Astrocyte (in vitro differentiated cells and primary cell): ENCODE results near the gene DENND4C. TPM values are rescaled to one million over a fixed set of nuclear protein-coding genes. Genes with fewer than 3 reads are reported as not detected.

Experiments
- DNase-seq: peaks from one replicate; pipeline ENCODE4 v3.0.0-alpha.2; 2010; ENCODE audit warnings: low read depth
- FAIRE-seq: peaks from 2 replicates; lab custom pipeline; 2011; peaks lifted over from hg19 to GRCh38; lab: Jason Lieb, UNC
- H2AFZ ChIP-seq: 2 replicates; pipeline ENCODE4 v1.6.0; 2012; ENCODE audit warnings: low read depth, low read length, inconsistent platforms
- H3K27ac ChIP-seq: 2 replicates; pipeline ENCODE4 v1.5.1; 2011; ENCODE audit warnings: low read depth, low read length, inconsistent platforms
- H3K27me3 ChIP-seq: 2 replicates; pipeline ENCODE4 v1.6.0; 2011; ENCODE audit warnings: low read length, inconsistent platforms; ENCODE audit not compliant: insufficient read depth
- H3K36me3 ChIP-seq: 2 replicates; pipeline ENCODE4 v1.5.1; 2011; ENCODE audit warnings: low read length, inconsistent platforms; ENCODE audit not compliant: insufficient read depth
- H3K4me1 ChIP-seq: 2 replicates; pipeline ENCODE4 v1.5.1; 2011; ENCODE audit warnings: low read length, inconsistent platforms; ENCODE audit not compliant: insufficient read depth
- H3K4me2 ChIP-seq: 2 replicates; pipeline ENCODE4 v1.6.0; 2012; ENCODE audit warnings: low read length, inconsistent platforms
- H3K4me3 ChIP-seq: 2 replicates; pipeline ENCODE4 v1.5.1; 2011; ENCODE audit warnings: low read depth, mild to moderate bottlenecking, low read length, inconsistent platforms; ENCODE audit not compliant: insufficient read depth
- H3K79me2 ChIP-seq: 2 replicates; pipeline ENCODE4 v1.6.0; 2012; ENCODE audit warnings: mild to moderate bottlenecking, low read length, inconsistent platforms; ENCODE audit not compliant: insufficient read depth
- H3K9ac ChIP-seq: 2 replicates; pipeline ENCODE4 v1.6.0; 2012; ENCODE audit warnings: mild to moderate bottlenecking, low read length, inconsistent platforms
- H3K9me3 ChIP-seq: 2 replicates; pipeline ENCODE4 v1.5.1; 2012; ENCODE audit warnings: low read depth, mild to moderate bottlenecking, low read length, inconsistent platforms; ENCODE audit not compliant: insufficient read depth
- H4K20me1 ChIP-seq: 2 replicates; pipeline ENCODE4 v1.6.0; 2012; ENCODE audit warnings: low read length, inconsistent platforms; ENCODE audit not compliant: insufficient read depth
- H3K27ac Mint-ChIP-seq: one replicate; pipeline ENCODE4 v1.8.0; 2021; ENCODE audit warnings: mild to moderate bottlenecking, mixed read lengths; ENCODE audit not compliant: unreplicated experiment
- H3K27me3 Mint-ChIP-seq: one replicate; pipeline ENCODE4 v1.8.0; 2021; ENCODE audit warnings: low read depth, mixed read lengths; ENCODE audit not compliant: unreplicated experiment
- H3K36me3 Mint-ChIP-seq: one replicate; pipeline ENCODE4 v1.8.0; 2021; ENCODE audit warnings: low read depth, mixed read lengths; ENCODE audit not compliant: unreplicated experiment
- H3K4me1 Mint-ChIP-seq: one replicate; pipeline ENCODE4 v1.8.0; 2021; ENCODE audit warnings: low read depth, mixed read lengths; ENCODE audit not compliant: unreplicated experiment
- H3K4me3 Mint-ChIP-seq: one replicate; pipeline ENCODE4 v1.8.0; 2021; ENCODE audit warnings: mild to moderate bottlenecking, moderate library complexity, mixed read lengths; ENCODE audit not compliant: unreplicated experiment
- H3K9me3 Mint-ChIP-seq: one replicate; pipeline ENCODE4 v1.8.0; 2021; ENCODE audit warnings: mild to moderate bottlenecking, mixed read lengths; ENCODE audit not compliant: unreplicated experiment
- EZH2 ChIP-seq: IDR thresholded peaks from 2 replicates; pipeline ENCODE4 v1.6.1; 2012; ENCODE audit warnings: mild to moderate bottlenecking, low read length, inconsistent platforms; ENCODE audit not compliant: insufficient read depth
- total RNA-seq: library from RNA; stranded (reverse); gene quantifications from 2 replicates; pipeline ENCODE4 v1.2.1, GENCODE V29; 2021
- TF ChIP-seq, protein P1 (sequence below): IDR thresholded peaks from 2 replicates; pipeline ENCODE4 v1.5.1; 2011; ENCODE audit warnings: low read depth, mild to moderate bottlenecking, inconsistent platforms, low read length, moderate library complexity; ENCODE audit not compliant: insufficient read depth

The DENND4C gene
- total RNA-seq, 1 donor from 2014 or later, result 19.6 TPM

DNA sequence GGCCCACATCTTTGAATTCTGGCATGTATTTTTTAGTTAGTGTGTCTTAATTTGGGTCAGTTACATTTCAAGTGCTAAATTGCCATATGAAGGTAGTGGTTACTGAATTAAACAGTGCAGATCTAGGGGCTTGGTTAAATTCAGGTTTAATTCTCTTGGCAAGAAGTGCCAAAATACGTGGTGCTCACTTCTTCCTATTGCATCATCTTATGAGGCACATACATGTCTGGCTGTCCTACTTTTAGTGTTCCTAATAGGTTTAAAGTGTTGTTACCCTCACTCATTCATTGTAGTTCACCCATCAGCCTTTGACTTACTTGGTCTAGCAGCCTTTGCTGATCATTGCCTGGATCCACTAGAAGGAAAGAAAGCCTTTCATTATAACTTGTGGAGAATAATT, 90.0 kb downstream of the DENND4C start:
- Histone ChIP-seq H3K9me3 (no peaks in the 10 kb centered on the region), H3K36me3 (no peaks in the 10 kb centered on the region), H3K27me3 (no peaks in the 10 kb centered on the region), H3K4me3 (no peak overlapping the region), H3K4me2 (no peak overlapping the region), H3K4me1 (no peaks in the 10 kb centered on the region), H4K20me1 (no peaks in the 10 kb centered on the region), H3K27ac (no peak overlapping the region), H3K79me2 (no peaks in the 10 kb centered on the region), H3K9ac (no peak overlapping the region), H2AFZ (no peak overlapping the region)
- no peak for TF ChIP-seq EZH2
- TF ChIP-seq, protein P1, sequence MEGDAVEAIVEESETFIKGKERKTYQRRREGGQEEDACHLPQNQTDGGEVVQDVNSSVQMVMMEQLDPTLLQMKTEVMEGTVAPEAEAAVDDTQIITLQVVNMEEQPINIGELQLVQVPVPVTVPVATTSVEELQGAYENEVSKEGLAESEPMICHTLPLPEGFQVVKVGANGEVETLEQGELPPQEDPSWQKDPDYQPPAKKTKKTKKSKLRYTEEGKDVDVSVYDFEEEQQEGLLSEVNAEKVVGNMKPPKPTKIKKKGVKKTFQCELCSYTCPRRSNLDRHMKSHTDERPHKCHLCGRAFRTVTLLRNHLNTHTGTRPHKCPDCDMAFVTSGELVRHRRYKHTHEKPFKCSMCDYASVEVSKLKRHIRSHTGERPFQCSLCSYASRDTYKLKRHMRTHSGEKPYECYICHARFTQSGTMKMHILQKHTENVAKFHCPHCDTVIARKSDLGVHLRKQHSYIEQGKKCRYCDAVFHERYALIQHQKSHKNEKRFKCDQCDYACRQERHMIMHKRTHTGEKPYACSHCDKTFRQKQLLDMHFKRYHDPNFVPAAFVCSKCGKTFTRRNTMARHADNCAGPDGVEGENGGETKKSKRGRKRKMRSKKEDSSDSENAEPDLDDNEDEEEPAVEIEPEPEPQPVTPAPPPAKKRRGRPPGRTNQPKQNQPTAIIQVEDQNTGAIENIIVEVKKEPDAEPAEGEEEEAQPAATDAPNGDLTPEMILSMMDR, result no peak
- H3K27me3 Mint-ChIP-seq, result no peaks in the 10 kb centered on the region
- DNase-seq (no peak), FAIRE-seq (no peak)
- H3K4me1 Mint-ChIP-seq, result no peaks in the 10 kb centered on the region
- H3K27ac Mint-ChIP-seq, result no peak overlapping the region
- no peaks in the 10 kb centered on the region for H3K9me3 Mint-ChIP-seq
- H3K36me3 Mint-ChIP-seq, result peaks cover 5% of the 10 kb centered on the region
- H3K4me3 Mint-ChIP-seq, result no peak overlapping the region

DNA sequence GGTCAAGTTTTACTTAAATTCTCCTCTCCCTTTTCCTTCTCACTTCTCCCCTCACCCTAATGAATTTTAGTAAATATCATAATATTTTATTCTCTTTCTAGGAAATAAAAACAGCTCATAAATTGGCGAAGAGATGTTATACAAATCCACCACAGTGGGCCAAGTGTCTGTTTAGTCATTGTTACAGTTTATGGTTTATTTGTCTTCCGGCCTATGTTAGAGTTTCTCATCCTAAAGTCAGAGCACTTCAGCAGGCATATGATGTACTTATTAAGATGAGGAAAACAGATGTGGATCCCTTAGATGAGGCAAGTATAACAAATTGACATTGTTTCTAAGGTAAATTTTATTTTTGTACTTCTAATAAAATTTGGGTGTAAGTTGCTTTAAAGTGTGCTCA, 101.4 kb downstream of the DENND4C start:
- no peak for DNase-seq
- Histone ChIP-seq H3K4me2 (no peak overlapping the region), H3K4me3 (no peak overlapping the region), H3K27ac (no peak overlapping the region), H3K9me3 (no peaks in the 10 kb centered on the region), H3K27me3 (no peaks in the 10 kb centered on the region), H3K4me1 (no peaks in the 10 kb centered on the region), H2AFZ (no peak overlapping the region), H3K36me3 (peaks cover 11% of the 10 kb centered on the region), H3K9ac (no peak overlapping the region), H4K20me1 (no peaks in the 10 kb centered on the region), H3K79me2 (no peaks in the 10 kb centered on the region)
- no peaks in the 10 kb centered on the region for H3K9me3 Mint-ChIP-seq
- FAIRE-seq, result no peak
- H3K4me1 Mint-ChIP-seq, result no peaks in the 10 kb centered on the region
- no peaks in the 10 kb centered on the region for H3K27me3 Mint-ChIP-seq
- H3K4me3 Mint-ChIP-seq, result no peak overlapping the region
- peaks cover 4% of the 10 kb centered on the region for H3K36me3 Mint-ChIP-seq
- H3K27ac Mint-ChIP-seq, result no peak overlapping the region
- no peak for TF ChIP-seq EZH2
- TF ChIP-seq, protein P1, result no peak

DNA sequence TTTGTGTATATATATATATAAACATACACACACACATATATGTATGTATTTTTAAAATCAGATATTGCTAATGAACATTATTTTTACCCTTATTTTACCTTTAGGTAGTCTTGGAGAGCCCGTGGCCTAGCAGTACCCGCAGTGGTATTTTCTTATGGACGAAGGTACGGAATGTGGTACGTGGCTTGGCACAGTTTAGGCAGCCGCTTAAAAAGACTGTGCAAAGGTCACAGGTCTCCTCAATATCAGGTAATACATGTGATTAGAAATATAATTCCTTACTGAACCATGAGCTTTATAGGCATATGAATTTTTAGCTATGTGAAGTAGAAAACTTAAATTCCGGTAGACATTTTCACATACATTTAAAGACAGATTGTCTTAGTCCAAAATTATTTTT, 105.7 kb downstream of the DENND4C start:
- Histone ChIP-seq H3K9me3 (no peaks in the 10 kb centered on the region), H3K36me3 (peaks cover 10% of the 10 kb centered on the region), H3K9ac (no peak overlapping the region), H3K27ac (no peak overlapping the region), H3K4me1 (no peaks in the 10 kb centered on the region), H3K4me3 (no peak overlapping the region), H3K4me2 (no peak overlapping the region), H3K27me3 (no peaks in the 10 kb centered on the region), H3K79me2 (no peaks in the 10 kb centered on the region), H4K20me1 (no peaks in the 10 kb centered on the region), H2AFZ (no peak overlapping the region)
- no peak for DNase-seq
- H3K36me3 Mint-ChIP-seq, result peaks cover 5% of the 10 kb centered on the region
- no peak for FAIRE-seq
- no peaks in the 10 kb centered on the region for H3K9me3 Mint-ChIP-seq
- H3K27ac Mint-ChIP-seq, result no peak overlapping the region
- TF ChIP-seq EZH2, result no peak
- TF ChIP-seq, protein P1, result no peak
- no peaks in the 10 kb centered on the region for H3K4me1 Mint-ChIP-seq
- H3K4me3 Mint-ChIP-seq, result no peak overlapping the region
- no peaks in the 10 kb centered on the region for H3K27me3 Mint-ChIP-seq
